GM19025 (cell line): ENCODE data around the gene MATK.
"Not testable (repeated sequence)": the region's sequence is repeated elsewhere in the genome, so short reads cannot be mapped to it uniquely, and the experiment has no call there.

Experiments
- ATAC-seq: cut with Tn5 transposase; IDR thresholded peaks from one replicate; pipeline ENCODE4 v1.9.1; 2021; ENCODE audit warnings: mild to moderate bottlenecking, low read depth, moderate library complexity; ENCODE audit not compliant: unreplicated experiment

Gene MATK

DNA sequence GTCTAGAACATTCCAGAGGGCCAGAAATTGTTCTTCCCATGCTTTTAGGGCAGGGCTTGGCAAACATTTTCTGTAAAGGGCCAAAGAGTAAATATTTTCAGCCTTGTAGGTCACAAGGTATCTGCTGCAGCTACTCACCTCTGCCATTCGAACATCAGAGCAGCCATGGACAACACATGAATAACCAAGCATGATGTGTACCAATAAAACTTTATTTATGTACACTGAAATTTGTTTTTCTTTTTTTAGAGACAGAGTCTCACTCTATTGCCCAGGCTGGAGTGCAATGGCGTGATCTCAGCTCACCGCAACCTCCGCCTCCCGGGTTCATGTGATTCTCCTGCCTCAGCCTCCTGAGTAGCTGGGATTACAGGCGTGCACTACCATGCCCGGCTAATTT lies 28.5 kb downstream of the MATK start:
- ATAC-seq = not testable (repeated sequence)

GRCh38 chr19:3753631-3754410 lies 32.4 kb downstream of the MATK start:
- ATAC-seq = no peak

GRCh38 chr19:3752492-3752891 lies 33.7 kb downstream of the MATK start:
- no peak for ATAC-seq

DNA sequence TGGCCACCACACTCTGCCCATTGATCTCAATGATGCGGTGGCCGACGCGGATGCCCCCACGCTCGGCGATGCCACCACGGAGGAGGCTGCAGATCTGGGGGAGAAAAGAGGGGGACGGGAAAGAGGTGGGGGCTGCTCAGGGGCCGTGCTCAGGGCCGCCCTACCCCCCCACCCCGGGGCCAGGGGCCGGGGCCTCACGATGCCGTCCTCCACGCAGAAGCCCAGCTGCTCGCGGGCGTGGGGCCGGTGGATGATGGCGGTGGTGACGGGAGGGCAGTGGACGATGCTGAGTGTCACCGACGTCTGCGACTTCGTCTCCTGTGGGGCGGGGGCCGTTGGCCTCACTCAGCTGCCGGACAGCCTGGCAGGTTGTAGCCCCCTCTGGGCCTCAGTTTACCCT lies 34.9 kb downstream of the MATK start:
- ATAC-seq = no peak

DNA sequence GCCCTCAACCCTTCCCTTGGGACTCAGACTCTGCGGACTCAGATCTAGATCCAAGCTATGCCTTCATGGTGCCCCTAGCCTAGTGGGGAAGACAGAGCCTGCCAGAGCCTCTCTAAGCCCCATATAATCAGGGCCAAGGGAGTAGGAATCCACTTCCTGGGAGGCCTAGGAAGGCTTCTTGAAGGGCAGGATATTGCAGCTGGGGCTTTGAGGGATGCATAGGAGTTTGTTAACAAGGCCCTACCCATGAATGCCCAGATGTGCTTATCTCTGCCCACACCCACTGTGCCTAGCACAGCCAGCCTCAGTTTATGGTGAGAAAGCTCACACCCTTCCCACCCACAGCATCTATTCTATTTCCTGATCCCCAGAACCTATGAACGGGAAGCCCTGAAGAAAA lies 36.0 kb downstream of the MATK start:
- ATAC-seq = no peak

DNA sequence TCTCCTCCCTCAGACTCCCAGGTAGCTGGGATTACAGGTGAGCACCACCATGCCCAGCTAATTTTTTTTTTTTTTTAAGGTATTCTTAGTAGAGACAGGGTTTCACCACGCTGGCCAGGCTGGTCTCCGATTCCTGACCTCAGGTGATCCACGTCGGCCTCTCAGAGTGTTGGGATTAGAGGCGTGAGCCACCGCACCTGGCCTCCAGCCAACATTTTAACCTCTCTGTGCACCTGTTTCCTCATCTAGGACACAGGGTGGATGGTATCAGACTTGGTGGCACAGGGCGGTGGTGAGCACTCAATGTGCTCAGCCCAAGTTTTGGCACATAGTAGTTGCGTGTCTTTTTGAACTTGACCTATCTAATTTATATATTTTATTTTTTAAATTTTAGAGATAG lies 37.2 kb downstream of the MATK start:
- no peak for ATAC-seq

DNA sequence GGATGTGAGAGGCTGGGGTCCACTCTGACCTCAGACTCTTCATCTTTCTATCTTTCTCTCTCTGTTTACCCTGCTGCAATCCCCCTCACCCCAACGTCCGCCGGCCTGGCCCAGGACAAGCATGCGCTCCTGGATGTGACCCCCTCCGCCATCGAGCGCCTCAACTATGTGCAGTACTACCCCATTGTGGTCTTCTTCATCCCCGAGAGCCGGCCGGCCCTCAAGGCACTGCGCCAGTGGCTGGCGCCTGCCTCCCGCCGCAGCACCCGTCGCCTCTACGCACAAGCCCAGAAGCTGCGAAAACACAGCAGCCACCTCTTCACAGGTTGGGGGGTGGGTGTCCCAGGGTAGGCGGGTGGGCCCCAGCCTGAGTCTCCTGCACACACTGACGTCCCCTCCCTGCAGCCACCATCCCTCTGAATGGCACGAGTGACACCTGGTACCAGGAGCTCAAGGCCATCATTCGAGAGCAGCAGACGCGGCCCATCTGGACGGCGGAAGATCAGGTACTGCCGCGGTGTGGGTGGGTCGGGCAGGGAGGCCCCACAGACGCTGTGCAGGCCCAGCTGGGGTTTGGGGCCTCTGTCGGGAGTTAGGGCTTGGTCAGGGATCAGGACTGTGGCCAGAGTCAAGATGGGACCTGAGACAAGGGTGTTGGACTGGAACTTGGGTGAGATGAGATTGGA lies 39.7 kb downstream of the MATK start:
- no peak for ATAC-seq

- ATAC-seq = no peak
Observed at GRCh38 chr19:3745363-3746045, 40.7 kb downstream of the MATK start.

DNA sequence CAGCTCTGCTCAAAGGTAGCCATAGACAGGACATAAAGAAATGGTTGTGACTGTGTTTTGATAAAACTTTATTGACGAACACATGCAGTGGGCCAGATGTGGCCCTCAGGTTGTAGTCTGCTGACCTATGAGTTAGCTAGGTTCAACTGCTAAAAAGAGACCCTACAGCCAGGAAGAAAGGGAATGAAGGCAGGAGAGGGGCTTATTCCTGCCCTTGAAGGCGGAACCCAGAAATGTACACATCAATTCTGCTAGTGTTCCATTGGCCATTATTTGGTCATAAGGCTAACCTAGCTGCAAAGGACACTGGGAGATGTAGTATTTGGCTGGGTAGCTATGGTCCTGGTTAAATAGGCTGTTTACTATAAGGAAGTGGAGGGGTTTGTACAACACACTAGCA lies 42.7 kb downstream of the MATK start:
- no peak for ATAC-seq

DNA sequence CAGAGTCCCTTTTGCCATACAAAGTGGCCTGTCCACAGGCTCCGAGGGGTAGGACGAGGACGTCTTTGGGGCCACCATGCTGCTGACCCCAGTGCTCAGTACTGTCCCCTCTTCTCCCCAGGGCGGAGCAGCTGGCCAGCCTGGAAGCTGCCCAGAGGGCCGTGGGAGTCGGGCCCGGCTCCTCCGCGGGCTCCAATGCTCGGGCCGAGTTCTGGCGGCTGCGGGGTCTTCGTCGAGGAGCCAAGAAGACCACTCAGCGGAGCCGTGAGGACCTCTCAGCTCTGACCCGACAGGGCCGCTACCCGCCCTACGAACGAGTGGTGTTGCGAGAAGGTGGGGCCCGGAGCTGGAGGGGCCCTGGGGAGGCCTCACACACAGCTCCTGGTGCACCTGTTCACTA lies 45.8 kb downstream of the MATK start:
- ATAC-seq = no peak

DNA sequence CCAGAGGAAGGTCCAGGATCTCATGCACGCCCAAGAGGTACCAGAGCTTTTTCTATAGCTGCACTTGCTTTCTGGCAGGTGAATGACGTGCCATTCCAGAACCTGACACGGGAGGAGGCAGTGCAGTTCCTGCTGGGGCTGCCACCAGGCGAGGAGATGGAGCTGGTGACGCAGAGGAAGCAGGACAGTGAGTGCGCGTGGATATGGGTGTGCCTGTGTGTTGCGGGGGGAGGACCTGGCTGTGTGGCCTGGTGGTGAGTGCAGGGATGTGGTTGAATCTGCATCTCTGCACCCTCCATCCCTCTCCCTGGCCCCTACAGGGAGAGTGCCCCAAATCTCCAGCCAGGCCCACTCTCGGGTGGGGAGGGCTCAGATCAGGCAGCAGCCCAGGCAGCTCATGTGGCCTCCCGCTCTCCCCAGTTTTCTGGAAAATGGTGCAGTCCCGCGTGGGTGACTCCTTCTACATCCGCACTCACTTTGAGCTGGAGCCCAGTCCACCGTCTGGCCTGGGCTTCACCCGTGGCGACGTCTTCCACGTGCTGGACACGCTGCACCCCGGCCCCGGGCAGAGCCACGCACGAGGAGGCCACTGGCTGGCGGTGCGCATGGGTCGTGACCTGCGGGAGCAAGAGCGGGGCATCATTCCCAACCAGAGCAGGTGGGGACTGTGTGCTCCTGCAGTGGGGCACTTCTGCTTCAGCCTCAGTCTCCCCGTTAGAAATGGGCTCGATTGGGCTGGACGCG lies 47.5 kb downstream of the MATK start:
- no peak for ATAC-seq

GRCh38 chr19:3737487-3738205 lies 48.5 kb downstream of the MATK start:
- no peak for ATAC-seq

DNA sequence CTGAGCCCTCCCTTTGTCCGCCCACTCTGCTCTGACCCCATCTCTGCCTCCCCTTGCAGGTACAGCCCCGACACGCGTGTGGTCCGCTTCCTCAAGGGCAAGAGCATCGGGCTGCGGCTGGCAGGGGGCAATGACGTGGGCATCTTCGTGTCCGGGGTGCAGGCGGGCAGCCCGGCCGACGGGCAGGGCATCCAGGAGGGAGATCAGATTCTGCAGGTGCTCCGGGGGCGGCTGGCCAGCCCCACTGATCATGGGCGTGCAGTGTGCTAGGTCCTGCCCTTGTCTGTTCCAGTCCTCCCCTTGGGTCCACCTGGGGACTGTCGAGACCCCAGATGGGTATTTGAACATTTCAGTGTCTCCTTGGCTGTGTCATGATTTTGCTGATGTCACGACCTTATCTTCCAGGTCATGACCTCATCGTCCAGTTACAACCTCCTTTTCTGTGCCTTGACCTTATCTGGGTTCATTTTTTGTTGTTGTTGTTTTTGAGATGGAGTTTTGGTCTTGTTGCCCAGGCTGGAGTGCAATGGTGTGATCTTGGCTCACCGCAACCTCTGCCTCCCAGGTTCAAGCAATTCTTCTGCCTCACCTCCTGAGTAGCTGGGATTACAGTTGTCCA lies 50.0 kb downstream of the MATK start:
- no peak for ATAC-seq

GRCh38 chr19:3734310-3734600 lies 51.9 kb downstream of the MATK start:
- no peak for ATAC-seq

DNA sequence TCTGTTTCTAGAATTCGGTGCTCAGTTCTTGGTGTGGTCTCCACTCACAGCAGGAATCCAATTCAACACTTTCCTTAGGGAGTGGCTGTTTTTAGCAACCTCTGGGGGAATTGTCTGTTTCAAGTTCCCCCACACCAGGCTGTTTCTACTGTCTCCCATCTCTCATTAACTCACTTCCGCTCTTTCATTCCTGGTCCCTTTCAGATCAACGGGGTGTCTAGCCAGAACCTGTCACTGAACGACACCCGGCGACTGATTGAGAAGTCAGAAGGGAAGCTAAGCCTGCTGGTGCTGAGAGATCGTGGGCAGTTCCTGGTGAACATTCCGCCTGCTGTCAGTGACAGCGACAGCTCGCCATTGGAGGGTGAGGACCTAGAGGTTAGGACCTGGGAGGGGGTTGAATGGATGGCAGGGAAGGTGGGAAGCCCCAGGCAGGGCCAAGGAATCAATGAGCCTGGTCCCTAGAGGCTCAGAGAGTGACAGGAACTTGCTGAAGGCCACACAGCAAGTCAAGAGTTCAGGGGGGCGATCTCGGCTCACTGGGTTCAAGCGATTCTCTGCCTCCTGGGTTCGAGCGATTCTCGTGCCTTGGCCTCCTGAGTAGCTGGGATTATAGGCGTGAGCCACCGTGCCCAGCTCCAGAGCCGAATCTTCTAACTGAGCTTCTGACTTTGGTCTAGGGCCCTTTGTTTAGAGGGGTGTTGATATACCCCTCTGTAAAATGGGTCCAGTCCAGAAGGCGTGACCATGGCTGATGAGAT lies 52.5 kb downstream of the MATK start:
- ATAC-seq = no peak

- no peak for ATAC-seq
Observed at GRCh38 chr19:3732108-3732507, 54.1 kb downstream of the MATK start.

DNA sequence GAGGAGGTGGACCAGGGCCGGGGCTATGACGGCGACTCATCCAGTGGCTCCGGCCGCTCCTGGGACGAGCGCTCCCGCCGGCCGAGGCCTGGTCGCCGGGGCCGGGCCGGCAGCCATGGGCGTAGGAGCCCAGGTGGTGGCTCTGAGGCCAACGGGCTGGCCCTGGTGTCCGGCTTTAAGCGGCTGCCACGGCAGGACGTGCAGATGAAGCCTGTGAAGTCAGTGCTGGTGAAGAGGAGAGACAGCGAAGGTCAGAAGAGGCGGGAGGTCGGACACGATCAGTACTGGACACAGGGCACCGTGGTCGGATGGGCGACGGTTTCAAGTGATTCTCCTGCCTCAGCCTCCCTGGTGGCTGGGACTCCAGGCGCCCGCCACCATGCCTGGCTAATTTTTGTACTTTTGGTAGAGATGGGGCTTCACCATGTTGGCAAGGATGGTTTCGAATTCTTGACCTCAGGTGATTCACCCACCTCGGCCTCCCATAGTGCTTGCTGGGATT lies 55.7 kb downstream of the MATK start:
- ATAC-seq = no peak
